Stimulated activated CD8-positive, alpha-beta memory T cell treated with anti-CD3 and anti-CD28 coated beads, Interleukin-2, amount 100 ng/mL, for 1 hour (primary cell): Measurements from ENCODE around the gene PRPSAP1.
"Not testable (repeated sequence)": the region's sequence is repeated elsewhere in the genome, so short reads cannot be mapped to it uniquely, and the experiment has no call there.

Source experiments
- DNase-seq, 2 donors: peaks; one replicate each; pipeline ENCODE4 v3.0.0-alpha.2; 2020; ENCODE audit warnings: low read depth in 2 of 2

PRPSAP1 gene

DNA sequence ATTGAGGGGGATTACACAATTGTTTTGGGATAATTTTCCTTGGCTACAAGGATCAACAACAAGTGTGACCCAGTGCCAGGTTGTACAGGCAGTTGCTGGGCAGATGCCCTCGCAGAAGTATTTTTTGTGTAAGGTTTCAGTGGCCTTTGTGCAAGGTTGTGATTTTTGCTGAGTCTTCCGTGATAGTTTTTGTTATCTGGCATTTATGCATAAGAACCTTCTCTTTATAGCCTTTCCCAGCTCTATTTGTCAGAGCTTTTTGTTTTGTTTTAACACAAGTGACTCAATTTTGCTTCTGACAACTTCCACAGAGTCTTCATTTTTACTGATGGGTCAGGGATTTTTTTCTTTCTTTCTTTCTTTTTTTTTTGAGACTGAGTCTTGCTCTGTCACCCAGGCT lies 6.7 kb upstream of the PRPSAP1 start:
- DNase-seq = no peak

DNA sequence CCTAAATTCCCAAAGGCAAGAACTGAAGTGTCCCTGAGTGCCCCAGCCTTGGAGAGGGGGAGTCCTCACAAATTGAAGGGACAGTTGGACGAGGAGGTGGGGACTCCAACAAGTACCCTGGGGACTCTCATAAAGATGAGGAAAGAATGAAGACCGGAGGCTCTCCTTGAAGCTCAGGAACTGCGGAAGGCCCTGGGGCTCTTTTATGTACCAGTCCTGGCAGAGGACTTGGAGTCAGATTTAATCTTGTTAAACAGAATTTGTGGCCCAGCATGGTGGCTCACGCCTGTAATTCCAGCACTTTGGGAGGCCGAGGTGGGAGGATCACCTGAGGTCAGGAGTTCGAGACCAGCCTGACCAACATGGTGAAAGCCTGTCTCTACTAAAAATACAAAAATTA lies 6.1 kb upstream of the PRPSAP1 start:
- DNase-seq = not testable (repeated sequence)

DNA sequence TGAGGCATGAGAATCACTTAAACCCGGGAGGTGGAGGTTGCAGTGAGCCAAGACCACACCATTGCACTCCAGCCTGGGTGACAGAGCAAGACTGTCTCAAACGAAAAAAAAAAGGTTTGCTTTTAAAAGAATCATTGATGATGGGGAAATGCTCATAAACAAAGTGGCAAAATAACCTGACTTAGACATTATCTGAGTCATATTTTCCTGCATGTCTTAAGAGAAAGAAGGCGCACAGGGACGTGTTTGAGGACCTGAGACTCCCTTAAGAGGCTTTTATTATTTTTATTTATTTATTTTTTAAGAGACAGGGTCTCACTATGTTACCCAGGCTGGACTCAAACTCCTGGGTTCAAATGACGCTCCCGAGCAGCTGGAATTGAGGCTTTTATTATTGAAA lies 5.7 kb upstream of the PRPSAP1 start:
- no peak for DNase-seq

DNA sequence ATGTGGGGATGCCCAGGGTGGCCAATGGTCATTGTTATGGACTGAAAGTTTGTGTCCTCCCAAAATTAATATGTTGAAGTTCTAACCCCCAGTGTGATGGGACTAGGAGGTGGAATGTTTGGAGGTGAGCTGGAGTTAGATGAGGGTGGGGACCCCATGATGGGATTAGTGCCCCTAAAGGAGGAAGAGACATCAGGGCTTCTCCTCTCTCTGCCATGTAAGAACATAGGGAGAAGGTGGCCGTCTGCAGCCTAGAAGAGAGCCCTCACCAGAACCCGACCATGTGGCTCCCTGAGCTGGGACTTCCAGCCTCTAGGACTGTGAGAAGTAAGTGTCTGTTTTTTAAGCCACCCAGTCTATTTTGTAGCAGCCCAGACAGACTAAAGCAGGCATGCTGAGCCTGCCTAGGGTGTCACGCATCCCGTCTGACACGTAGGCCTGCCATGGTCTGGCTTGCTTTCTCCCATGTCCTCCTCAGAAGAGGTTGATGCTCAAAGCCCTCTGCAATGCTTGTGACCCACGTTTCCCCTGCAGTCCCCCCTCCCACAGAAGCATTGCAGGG lies 4.0 kb upstream of the PRPSAP1 start:
- no peak for DNase-seq

DNA sequence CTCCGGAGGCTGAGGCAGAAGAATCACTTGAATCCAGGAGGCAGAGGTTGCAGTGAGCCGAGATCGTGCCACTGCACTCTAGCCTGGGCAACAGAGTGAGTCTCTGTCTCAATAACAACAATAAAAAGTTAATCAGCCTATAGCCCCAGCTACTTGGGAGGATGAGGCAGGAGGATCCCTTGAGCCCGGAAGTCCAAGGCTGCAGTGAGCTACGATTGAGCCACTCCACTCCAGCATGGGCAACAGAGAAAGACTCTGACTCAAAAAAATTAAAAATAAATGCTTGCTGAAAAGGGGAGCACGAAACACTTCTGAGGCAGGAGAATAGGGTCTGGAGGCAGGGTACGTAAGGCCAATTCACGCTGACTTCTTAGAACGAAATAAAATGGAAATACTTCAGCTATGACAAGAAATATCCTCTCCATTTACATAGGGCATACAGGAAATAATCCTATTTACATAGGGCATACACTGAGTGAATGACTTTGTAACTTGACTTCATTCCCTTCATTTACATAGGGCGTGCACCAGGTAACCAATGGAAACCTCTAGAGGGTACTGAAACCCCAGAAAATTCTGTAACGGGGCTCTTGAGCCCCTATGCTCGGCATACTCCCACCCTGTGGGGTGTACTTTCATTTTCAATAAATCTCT lies 3.2 kb upstream of the PRPSAP1 start:
- no peak for DNase-seq

DNA sequence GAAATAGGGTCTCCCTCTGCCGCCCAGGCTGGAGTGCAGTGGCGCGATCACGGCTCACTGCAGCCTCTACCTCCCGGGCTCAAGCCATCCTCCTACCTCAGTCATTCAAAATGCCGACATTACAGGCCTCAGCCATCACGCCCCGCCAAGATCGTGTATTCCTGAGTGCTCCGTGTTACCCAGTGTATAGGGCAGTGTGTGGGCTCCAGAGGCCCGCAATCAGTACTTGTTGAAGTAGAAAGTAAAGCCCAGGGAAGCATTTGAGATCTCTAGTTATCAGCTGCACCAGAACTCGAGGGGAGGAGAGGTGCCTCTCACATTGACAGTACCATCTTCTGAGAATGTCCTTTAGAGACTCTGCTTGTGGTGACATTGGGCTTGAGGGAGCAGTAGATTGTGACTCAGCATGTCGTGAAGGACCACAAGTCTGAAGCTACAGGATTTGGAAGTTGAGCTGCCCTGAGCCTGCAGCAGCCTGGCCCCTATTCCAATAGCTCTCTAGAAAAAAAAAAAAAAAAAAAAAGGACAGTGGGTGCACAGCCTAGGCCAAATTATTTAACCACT lies 1.1 kb upstream of the PRPSAP1 start:
- DNase-seq = no peak

DNA sequence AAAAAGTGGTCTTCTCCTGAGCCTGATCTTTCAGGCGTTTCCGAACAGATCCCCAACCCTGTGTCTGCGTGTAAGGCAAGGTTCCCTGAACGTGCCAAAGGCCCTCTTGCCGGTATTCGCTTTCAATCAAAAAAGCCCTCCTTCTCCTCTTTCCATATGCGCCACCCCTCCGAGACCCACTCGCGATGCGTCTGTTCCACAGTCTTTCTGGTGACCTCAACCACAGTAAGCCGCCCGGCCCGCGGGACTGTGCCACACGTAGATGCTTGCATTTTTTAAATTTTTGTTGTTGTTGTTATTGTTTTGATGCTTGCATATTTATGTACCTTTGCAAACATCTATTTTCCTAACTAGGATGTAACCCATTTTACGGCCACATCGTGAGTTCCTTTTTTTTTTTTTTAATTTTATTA lies 607 bp upstream of the PRPSAP1 start:
- DNase-seq = no peak

DNA sequence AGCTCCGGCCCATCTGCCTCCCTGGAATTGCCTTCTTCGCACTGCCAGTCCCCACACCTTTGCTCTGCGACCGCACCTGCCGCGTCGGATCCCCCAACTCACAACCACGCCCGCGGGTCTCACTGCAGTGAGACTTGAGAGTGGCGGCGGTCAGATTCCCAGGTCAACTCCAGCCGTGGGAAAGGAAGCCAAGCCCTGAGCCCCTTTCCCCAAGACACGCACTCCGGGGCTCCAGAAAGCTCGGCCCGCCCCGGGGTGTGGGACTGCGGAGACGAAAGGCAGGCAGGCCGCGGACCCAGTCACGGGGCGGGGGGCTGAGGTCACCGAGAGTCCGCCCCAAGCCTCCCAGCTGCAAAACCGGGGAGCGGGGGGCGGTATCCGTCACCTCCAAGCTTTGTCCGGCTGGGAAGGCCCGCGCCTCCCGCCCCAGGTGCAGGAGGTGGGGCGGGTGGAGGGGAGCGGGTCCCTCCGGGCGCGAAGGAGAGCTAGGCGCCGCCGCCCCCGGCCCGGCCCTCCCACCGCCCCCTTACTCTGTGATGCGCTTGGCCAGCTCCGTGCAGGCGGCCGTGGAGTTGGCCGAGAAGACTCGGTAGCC lies 615 bp downstream of the PRPSAP1 start:
- DNase-seq = no peak

DNA sequence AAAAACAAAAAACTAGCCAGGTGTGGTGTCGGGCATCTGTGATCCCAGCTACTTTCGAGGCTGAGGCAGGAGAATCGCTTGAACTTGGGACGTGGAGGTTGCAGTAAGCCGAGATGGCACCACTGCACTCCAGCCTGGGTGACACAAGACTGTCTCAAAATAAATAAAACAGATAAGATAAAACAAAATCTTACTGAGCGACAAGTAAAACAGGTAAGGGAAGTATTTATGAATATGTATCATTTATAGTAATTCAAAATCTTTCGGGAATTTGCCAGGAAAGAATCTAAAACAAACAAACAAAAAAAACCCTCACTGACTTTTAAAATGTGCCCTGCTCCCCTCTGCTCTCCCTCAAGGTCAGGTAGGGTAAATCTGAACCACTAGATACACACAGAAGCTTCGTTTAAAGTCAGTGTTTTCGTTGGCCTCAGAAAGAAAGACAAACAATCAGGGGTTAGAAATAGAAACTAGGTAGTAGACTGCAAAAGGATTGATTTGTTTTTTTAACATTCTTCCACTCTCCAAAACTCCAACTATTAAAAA lies 2.1 kb downstream of the PRPSAP1 start:
- DNase-seq = no peak

DNA sequence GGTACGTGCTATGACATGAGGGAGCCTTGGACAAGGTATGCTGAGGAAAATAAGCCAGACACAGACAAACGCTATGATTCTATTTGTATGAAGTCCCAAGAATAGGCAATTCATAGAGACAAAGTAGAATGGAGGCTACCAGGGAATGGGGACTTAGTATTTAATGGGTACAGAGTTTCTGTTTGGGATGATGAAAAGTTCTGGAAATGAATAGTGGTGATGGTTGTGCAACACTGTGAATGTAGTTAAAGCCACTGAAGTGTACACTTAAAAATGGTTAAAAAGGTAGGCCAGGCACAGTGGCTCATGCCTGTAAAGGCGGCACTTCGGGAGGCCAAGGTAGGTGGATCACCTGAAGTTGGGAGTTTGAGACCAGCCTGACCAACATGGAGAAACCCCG lies 3.3 kb downstream of the PRPSAP1 start:
- DNase-seq = no peak

DNA sequence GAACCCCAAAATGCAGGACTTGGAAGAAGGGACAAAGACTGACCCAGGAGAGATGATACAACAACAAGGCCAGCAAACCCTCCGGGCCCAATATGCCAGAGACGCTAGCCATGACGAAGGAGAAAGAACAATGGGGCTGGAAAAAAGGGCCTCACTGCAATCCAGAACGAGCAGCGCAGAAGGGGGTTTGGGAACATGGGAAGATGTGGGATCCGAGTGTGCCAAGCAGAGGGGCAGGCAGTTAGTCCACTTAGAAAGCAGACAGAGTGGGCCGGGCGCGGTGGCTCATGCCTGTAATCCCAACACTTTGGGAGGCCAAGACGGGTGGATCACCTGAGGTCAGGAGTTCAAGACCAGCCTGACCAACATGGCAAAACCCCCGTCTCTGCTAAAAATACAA lies 6.8 kb downstream of the PRPSAP1 start:
- not testable (repeated sequence) for DNase-seq

DNA sequence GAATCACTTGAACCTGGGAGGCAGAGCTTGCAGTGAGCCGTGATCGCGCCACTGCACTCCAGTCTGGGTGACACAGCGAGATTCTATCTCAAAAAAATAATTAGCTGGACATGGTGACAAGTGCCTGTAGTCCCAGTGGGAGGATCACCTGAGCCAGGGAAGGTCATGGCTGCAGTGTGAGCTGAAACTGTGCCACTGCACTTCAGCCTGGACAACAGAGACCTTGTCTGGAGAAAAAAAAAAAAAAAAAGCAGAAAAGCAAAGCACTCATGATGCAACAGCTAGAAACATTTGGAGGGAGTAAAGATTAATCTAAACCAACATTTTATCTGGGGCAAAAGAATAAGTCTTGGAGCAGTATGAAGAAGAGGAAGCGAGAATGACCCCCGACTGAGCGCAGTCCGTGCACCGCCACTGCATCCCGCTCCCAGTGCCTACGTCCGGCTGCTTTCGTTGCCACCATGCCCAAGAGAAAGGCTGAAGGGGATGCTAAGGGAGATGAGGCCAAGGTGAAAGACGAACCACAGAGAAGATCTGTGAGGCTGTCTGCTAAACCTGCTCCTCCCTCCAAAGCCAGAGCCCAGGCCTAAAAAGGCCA lies 8.2 kb downstream of the PRPSAP1 start:
- no peak for DNase-seq

DNA sequence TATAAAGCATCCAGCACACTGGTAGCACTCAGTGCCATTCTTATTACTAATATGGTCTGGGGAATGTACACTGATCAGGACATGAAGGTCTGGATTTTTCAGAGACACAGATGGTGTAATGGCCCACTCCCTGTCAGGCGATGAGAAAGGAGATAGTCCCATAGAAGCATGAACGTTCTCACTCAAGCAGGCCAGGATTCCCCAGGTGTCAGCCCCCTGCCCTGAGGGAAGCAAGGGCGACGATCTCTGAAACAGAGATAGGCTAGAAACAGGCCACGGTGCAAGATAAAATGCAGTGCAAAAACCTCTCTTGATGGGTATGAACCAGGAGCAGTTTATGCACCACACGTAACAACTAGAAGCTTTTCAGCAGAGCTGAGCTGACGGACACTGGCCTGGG lies 10.6 kb downstream of the PRPSAP1 start:
- DNase-seq = no peak

DNA sequence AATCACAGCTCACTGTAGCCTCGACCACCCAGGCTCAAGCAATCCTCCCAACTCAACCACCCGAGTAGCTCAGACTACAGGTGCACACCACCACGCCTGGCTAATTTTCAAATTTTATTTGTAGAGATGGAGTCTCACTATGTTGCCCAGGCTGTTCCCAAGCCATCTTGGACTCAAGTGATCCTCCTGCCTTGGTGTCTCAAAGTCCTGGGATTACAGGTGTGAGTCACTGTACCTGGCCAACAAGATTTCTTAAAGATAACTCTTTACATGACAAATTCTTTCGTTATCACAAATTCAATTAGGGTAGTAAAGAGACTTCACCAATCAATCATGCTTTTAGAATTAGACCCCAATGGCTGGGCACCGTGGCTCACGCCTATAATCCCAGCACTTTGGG lies 12.4 kb downstream of the PRPSAP1 start:
- DNase-seq = no peak

DNA sequence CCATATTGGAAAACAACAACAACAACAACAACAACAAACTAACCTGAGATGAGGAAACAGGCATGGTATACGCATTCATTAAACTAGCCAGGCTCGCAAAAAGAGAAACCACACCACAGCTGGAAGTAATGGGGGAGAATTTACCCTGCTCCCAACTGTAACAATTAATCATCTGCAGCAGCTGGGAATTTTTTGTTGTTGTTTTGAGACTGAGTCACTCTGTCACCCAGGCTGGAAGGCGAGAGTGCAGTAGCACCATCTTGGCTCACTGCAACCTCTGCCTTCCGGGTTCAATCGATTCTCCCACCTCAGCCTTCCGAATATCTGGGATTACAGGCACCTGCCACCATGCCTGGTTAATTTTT lies 16.3 kb downstream of the PRPSAP1 start:
- DNase-seq = no peak

DNA sequence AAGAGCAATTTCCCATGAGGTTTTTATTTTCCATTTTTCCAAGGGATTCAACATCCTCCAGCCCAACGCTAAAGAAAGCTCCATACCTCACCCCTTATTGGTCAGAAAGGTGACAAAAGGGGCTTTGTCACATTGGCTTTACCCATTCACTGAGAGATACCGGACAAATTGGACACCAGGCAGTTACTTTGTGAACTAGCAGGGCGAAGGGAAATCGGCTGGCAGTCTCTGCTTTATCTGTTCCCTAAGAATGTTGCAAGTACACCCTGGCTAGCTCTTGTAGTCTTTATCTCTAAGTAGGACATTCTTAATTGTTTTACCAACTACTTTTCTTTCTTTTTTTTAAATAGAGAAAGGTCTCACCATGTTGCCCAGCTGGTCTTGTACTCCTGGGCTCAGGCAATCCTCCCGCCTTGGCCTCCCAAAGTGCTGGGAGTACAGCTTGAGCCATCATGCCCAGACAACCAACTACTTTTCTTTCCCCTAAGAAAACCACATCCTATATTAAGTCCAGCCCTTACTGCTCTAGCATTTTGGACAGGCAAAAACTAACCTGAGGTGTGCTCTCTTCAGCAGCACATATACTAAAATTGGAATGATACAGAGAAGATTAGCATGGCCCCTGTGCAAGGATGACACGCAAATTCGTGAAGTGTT lies 16.8 kb downstream of the PRPSAP1 start:
- no peak for DNase-seq

DNA sequence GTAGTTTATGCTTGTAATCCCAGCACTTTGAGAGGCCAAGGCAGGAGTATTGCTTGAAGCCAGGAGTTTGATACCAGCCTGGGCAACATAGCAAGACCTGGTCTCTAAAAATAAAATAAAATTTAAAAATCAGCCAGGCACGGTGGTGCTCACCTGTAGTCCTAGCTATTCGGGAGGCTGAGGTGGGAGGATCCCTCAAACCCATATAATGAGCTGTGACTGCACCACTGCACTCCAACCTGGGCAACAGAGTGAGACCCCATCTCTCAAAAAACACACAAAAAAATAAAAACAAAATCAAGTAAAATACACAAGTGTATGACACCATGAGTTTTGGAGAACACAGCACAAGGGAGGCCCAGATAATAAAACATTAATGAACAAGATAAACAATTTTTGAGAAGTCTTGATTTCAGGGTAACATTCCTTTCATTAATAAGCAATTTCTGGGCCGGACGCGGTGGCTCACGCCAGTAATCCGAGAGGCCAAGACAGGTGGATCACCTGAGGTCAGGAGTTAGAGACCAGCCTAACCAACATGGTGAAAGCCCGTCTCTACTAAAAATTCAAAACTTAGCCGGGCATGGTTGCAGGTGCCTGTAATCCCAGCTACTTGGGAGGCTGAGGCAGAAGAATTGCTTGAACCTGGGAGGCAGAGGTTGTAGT lies 17.9 kb downstream of the PRPSAP1 start:
- DNase-seq = no peak

DNA sequence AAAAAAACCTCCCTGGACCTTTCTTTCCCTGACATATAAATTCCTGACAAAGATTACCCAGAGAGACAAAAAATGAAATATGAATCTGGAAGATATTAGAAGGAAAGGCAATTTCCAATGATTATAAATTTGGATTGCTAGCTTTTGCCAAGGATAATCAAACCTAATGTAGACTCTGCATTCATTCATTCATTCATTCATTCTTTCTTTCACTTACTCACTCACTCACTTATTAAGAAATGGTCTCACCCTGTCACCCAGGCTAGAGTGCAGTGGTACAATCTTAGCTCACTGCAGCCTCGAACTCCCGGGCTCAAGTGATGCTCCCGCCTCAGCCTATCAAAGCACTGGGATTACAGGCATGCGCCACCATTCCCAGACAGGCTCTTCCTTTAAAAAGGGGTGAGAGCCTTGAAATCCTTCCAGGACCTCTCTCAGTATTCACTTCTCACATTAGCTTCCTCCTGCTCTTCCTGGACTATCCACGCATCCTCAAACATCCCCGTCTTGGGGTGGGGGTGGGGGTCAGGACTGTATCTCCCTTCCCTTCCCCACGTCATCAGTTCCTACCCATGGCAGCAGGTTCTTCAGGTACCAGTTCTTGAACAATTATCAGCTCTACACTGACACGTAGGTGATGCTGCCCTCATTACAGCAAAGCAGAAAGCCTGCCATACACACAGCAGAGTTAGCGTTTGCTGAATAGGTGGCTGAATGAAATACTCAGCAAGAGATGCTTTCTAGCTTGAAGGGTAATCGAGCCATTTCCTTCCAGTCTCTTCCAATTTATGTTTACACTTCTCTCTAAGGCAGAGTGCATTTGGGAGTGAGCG lies 19.8 kb downstream of the PRPSAP1 start:
- DNase-seq = no peak

DNA sequence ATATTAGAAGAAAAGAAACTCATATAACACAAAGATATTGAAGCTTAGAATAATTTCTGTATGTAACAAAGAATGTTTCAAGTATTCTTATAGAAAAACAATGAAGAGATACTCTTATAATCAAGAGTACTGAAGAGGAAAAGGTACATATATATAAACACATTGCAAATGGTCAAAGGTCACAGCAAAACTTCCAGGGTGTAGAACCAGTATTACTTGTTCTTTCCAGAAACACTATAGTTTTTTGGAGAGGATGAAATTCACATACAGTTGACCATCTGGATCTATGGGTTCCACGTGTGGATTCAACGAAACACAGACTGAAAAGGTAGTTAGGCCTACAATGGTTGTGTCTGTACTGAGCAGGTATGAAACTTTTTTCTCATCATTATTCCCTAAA lies 22.6 kb downstream of the PRPSAP1 start:
- DNase-seq = no peak

DNA sequence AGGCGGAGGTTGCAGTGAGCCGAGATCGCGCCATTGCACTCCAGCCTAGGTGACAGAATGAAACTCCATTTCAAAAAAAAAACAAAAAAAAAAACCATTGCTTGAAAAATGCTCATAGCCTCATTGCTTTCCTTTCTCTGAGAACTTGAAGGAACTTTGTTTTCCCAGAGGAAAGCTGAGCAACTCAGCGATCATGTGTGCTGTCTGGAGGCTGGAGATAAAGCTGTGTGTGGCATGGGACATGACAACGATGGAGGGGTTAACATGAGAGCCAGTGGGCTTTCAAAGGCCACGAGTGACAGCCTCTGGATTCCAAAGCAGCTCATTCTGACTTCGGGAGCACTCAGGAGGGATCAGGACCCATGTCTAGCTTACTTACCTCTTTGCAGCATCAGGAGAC lies 24.1 kb downstream of the PRPSAP1 start:
- DNase-seq = no peak

DNA sequence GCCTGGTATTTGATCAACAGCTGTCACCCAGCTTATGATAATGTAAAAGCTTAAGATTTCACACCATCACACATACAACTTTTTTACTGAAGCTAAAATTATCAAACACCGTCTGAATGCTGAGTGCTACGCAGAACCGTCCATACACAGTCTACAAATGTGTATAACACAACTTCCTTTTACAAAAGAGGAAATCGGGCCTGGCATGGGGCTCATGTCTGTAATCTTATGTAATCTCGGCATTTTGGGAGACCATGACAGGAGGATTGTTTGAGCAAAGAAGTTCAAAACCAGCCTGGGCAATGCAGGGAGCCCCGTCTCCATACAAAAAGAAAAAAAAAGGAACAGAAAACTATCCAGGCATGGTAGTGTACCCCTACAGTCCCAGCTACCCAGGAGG lies 26.0 kb downstream of the PRPSAP1 start:
- DNase-seq = no peak
